ENCODE data around the gene MTARC2.

GRCh38 chr1:220750131-220750515 is 2.0 kb downstream of the MTARC2 start:
- no peak for TF ChIP-seq EP300 (IDR thresholded peaks at IDR 0.05)
- no peak for TF ChIP-seq CTCF (IDR thresholded peaks at IDR 0.05)
- no peak for TF ChIP-seq POLR2A (IDR thresholded peaks at IDR 0.05)
